Right lung (tissue), 5 donors: ENCODE measurements around the gene KLHL20. TPM values are rescaled to one million over a fixed set of nuclear protein-coding genes. Genes with fewer than 3 reads are reported as not detected.
"Not testable (repeated sequence)": the region's sequence is repeated elsewhere in the genome, so short reads cannot be mapped to it uniquely, and the experiment has no call there.

ENCODE experiments used
- DNase-seq, 2 donors: peaks; one replicate each; pipeline ENCODE4 v3.0.0-alpha.2; 2013
- polyA plus RNA-seq, 5 donors: library from polyadenylated mRNA; unstranded; fragments of 120-200 nt; gene quantifications; one replicate each; pipeline versions ENCODE4 v1.2.1 to v1.2.3, GENCODE V29; 2013; ENCODE audit warnings: inconsistent platforms in 1 of 5, low replicate concordance in 1 of 5; ENCODE audit not compliant: insufficient read length in 5 of 5, insufficient read depth in 1 of 5

Gene KLHL20
- polyA plus RNA-seq, 5 donors: 23.8 to 34.5 (median 31.7) TPM

- no peak for DNase-seq
These were observed 29.9 kb downstream of the KLHL20 start for GRCh38 chr1:173744651-173745050.

- DNase-seq: no peak
These were observed 34.4 kb downstream of the KLHL20 start for GRCh38 chr1:173749137-173749536.

- DNase-seq: no peak
These were observed 39.0 kb downstream of the KLHL20 start for GRCh38 chr1:173753830-173754229.

GRCh38 chr1:173757666-173758065 lies 42.9 kb downstream of the KLHL20 start:
- no peak for DNase-seq

- no peak for DNase-seq
These were observed 43.3 kb downstream of the KLHL20 start for GRCh38 chr1:173758110-173758509.

- no peak for DNase-seq
These were observed 44.2 kb downstream of the KLHL20 start for GRCh38 chr1:173758980-173759379.

- not testable (repeated sequence) for DNase-seq
These were observed 49.5 kb downstream of the KLHL20 start for GRCh38 chr1:173764331-173764730.

- no peak for DNase-seq
These were observed 53.4 kb downstream of the KLHL20 start for GRCh38 chr1:173768206-173768605.

- DNase-seq: no peak
These were observed 54.0 kb downstream of the KLHL20 start for GRCh38 chr1:173768827-173769226.

- not testable (repeated sequence) for DNase-seq
These were observed 55.5 kb downstream of the KLHL20 start for GRCh38 chr1:173770330-173770729.

- no peak for DNase-seq
These were observed 56.8 kb downstream of the KLHL20 start for GRCh38 chr1:173771560-173771959.

- DNase-seq: no peak
These were observed 60.9 kb downstream of the KLHL20 start for GRCh38 chr1:173775578-173776226.

GRCh38 chr1:173779936-173780335 lies 65.2 kb downstream of the KLHL20 start:
- DNase-seq: no peak

GRCh38 chr1:173784997-173785396 lies 70.2 kb downstream of the KLHL20 start:
- no peak for DNase-seq

GRCh38 chr1:173789841-173790240 lies 75.1 kb downstream of the KLHL20 start:
- no peak for DNase-seq

GRCh38 chr1:173798078-173798477 lies 83.3 kb downstream of the KLHL20 start:
- no peak for DNase-seq

GRCh38 chr1:173799995-173800394 lies 85.2 kb downstream of the KLHL20 start:
- not testable (repeated sequence) for DNase-seq

GRCh38 chr1:173802961-173803360 lies 88.2 kb downstream of the KLHL20 start:
- no peak for DNase-seq

GRCh38 chr1:173813654-173814053 lies 98.9 kb downstream of the KLHL20 start:
- DNase-seq: not testable (repeated sequence)

GRCh38 chr1:173818459-173818858 lies 103.7 kb downstream of the KLHL20 start:
- DNase-seq: no peak

GRCh38 chr1:173821680-173822079 lies 106.9 kb downstream of the KLHL20 start:
- DNase-seq: no peak

- peak in 1 of 2 donors; percentile 1 for DNase-seq
These were observed 109.1 kb downstream of the KLHL20 start for GRCh38 chr1:173823781-173824314.

GRCh38 chr1:173824315-173825081 lies 109.7 kb downstream of the KLHL20 start, which contains the start of the genes CENPL and DARS2:
Gene CENPL, minus strand, starts transcription at chr1:173824883. Its CDS starts 13,584 bp downstream, at chr1:173811299.
Gene DARS2, plus strand, starts transcription at chr1:173824673. Its CDS starts 557 bp downstream, at chr1:173825230.
- peak; percentile 96 to 98 for DNase-seq
